NCI-H2171 (cell line): Measurements from ENCODE around the gene TPO.
"Not testable (repeated sequence)": the region's sequence is repeated elsewhere in the genome, so short reads cannot be mapped to it uniquely, and the experiment has no call there.

ENCODE experiments used
- DNase-seq: peaks from one replicate; lab custom pipeline; 2025; lab: John Stamatoyannopoulos, UW

The TPO gene

DNA sequence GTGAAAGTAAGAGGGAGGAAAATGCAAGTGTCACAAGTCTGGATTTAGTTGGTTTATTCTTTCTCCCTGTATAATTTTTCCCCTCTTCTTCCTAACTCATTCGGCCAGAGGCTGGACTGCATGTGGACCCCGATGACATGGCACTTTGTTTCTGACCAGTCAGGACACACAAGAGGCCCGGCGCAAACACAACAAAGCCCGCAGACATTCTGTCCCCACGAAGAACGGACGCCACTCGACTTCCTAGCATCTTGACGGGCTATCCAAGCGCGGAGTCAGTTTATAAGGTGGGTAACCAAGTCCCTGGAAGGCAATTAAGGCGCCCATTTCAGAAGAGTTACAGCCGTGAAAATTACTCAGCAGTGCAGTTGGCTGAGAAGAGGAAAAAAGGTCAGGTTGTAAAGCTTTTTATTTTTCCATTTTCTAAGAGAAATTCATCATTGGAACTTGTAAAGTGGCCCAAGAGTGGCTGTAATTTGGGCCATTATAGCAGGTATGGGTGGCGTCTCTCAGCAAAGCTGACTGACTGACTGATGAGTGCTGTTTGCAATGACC is at the start of gene TPO:
Gene TPO (plus strand): TSS at position 308 of the 555 bp plus-strand sequence. CDS start 946 bp downstream, outside the sequence.
- no peak for DNase-seq

DNA sequence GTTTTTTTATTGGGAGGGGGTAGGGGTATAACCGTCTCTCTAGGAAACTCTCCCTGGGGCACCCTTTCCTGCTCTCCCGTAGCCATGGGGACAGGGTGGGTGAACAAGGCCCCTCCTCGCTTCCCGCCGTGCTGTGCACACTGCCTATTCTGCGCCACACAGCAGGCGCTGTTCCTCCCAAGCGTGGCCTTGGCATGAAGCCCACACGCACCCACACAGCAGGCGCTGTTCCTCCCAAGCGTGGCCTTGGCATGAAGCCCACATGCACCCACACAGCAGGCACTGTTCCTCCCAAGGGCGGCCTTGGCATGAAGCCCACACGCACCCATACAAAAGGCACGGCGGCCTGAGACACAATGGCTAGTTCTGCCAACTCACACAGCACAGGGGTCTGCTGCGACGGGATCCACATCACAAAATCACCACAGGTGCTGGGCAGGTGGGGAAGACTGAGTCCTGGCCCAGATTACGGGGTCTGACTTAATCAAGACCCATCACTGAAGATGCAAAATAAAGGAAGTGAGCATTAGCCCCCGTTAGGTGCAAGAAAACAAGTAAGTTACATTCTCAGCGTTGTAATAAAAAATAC is 46.6 kb upstream of the TPO start:
- peak; percentile 90 for DNase-seq

DNA sequence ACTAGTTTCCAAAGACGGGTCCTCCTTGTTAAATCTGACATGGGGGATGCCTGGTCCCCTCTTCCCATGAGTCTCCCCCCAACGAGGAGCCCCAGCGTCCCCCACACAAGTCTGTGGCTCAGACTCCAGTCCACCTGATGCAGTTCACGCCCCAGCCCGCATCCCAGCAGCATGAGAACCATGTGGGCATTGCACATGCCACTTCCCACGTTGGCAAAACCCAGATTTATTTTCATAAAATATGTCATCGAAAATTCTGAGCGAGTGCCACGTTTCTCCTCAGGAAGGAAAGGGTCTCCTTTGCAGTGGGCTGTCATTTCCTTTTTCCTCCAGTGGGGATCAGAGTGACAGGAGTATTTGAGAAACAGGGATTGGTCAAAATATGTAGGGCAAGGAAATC is 45.7 kb upstream of the TPO start:
- no peak for DNase-seq

DNA sequence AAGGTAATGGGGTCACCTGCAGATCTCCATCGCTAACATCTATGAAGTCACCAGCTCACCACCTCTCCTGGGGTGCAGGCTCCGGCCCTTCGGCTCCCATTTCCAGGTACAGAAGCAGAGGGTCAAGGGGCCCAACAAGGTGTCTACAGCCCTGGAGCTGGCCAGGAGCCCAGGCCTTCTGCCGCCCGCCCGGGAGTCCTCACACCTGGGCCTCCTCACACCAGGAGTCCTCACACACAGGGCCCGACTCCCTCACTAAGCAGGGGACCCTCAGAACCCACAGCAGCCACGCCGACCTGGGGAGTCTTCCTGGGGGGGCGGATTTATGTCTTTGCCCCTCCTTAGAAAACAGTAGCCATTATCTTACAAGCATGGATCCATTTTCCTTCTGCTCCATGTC is 43.4 kb upstream of the TPO start:
- DNase-seq = no peak

DNA sequence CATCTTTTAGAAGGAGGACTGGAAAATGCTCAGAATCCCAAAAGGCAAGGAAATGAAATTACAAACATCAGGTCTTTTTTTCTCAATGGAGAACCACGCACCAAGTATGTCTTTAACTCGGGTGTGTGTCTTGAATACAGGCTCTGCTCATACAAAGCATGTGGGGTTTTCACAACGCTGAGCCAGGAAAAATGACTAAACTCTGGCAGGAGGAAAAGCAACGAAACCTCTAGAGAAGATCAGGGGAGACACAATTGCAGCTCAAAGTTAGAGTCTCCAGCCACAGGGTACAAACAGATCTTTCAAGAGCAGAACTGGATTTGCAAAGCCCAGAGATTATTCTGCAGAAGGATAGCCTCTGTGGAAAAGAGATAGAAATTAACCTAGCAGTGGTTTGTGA is 42.8 kb upstream of the TPO start:
- no peak for DNase-seq

DNA sequence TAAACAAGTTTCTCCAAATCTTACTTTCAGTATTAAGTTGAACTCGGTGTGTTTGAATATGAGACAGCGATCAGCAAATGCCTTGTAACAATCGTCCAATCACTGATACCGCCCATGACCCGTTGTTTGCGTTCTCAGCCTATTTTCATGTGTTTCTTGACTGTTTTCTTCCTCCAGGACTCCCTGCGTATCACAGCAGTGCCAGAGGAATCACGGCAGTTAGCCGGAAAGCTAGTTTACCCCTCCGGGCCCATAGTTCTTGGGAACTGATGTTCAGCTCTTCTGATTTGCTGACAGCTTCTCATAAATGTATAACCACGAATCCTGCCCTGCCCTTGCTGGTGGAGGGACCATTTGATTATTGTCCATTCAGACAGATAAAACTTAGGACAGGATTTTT is 42.2 kb upstream of the TPO start:
- no peak for DNase-seq

DNA sequence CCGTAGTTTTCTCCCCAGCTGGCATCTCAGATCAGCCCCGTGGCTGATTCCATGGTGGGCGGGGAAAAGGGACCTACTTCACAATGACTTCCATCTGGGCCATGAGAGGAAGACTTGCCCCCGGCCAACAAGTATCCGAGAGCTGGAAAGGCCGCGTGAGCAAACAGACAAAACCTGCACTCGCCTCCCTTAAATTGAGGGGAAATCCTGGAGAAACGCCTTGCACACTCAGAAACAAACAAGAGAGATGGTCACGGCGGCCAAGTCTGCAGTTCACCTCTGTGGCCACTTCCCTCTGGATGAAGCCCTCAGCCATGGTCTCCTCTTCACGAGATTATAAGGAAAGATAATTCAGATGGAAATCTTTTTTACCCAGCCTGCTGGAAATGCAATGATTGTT is 39.4 kb upstream of the TPO start:
- DNase-seq = no peak

DNA sequence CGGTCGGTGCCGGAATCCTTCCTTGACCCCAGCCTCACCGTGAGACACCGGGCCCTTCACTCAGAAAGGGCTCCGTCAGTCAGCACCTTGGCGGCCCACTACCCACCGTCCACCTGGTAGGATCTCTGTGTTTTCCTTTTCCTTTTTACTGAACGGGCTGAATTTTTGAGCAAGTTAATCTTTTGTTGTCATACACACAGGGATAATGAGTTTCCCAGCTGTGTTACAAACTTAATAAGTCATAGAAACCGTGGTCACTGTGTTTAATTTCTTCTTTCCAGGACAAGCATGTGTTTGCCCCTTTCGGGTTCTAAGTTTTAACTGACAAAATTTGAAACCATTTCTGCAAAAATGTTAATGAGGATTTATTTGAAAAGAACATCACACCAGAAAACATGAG is 39.0 kb upstream of the TPO start:
- no peak for DNase-seq

DNA sequence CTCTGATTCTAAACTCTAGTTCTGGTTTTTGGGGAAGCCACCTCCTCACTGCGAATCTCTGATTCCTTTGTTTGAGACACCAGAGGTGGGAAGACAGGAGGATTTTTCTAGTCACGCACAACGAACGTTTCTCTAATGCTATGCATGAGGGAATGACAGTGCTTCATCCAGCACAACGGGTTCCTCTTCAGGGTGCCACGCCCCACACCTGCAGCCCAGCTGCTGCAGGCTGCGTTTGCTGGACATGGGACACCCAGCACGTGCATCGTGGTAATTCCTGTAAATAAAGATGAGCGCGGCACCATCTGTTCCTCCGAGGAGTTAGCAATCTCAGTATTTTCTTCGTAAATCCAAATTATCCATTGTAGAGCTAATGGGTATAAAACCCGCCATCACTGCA is 37.5 kb upstream of the TPO start:
- DNase-seq = peak; percentile 49

DNA sequence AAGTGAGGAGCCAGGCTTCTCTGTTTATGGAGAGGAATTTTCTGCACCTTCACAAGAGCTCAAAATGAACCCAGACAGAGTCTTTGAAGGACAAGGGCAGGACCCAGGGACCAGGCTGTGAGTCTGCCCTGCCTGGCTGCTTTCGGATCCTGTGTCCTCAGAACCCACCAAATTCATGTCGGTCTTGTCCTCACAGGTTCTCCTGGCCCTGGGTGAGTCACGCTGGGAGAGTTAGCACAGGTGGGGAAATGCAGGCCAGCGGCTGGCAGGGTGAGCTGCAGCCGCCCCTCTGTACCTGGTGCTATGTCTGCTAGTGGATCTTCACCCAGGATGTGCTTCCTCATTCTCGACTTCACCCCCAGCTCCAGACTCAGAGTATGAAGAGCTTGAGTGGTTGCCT is 35.8 kb upstream of the TPO start:
- no peak for DNase-seq

DNA sequence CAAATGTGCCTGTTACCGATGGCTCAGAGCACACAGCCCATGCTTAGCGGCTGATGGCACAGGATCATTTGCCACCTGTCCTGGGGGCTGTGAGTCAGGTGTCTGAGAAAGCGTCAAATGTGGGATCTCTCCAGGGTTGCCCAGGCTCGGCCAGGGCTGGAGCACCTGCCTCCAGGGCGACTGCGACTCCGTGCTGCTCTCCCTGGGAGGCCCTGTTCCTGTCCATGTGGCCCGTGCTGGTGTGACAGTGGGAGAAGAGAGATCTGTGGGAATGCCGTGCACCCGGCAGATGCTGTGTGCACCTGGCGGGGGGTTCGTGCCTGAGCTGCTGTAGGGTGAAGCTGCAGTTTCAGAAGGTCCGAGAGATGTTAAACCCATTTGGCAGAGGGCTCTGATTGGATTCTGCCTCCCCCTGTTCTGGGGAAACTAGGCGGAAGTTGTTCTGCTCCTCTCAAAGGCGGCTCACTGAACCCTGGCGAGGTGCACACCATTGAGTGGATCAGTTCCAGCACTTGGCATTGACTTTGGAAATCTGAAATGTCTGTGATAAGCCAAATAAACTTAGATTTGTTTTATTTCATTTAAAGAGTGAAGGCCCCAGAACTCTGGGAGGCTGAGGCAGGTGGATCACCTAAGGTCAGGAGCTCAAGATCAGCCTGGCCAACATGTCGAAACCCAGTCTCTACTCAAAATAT is 34.7 kb upstream of the TPO start:
- DNase-seq = no peak

DNA sequence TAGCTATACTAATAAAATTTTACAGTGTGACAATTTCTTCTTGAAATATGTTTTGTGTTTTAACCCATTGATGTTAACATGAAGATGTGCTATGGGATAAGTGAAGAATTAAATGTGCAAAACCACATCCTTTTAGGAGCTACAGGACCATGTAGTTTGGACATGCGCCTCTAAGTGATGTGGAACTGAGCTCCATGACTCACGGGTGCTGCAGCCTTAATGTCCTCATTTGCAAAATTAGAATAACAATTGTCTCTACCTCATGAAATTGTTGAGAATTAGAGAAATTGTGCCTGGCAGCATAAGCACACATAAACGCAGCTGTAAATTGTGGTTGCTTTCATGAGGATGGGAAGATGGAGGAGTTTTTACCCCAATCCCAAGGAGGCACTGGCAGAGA is 31.6 kb upstream of the TPO start:
- DNase-seq = no peak

DNA sequence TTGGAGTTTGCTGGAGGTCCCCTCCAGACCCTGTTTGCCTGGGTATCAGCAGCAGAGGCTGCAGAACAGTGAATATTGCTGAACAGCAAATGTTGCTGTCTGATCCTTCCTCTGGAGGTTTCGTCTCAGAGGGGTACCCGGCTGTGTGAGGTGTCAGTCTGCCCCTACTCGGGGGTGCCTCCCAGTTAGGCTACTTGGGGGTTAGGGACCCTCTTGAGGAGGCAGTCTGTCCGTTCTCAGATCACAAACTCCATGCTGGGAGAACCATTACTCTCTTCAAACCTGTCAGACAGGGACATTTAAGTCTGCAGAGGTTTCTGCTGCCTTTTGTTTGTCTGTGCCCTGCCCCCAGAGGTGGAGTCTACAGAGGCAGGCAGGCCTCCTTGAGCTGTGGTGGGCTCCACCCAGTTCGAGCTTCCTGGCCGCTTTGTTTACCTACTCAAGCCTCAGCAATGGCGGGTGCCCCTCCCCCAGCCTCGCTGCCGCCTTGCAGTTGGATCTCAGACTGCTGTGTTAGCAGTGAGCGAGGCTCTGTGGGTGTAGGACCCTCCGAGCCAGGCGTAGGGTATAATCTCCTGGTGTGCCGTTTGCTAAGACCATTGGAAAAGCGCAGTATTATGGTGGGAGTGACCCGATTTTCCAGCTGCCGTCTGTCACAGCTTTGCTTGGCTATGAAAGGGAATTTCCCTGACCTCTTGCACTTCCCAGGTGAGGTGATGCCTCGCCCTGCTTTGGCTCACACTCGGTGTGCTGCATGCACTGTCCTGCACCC is 25.1 kb upstream of the TPO start:
- not testable (repeated sequence) for DNase-seq

DNA sequence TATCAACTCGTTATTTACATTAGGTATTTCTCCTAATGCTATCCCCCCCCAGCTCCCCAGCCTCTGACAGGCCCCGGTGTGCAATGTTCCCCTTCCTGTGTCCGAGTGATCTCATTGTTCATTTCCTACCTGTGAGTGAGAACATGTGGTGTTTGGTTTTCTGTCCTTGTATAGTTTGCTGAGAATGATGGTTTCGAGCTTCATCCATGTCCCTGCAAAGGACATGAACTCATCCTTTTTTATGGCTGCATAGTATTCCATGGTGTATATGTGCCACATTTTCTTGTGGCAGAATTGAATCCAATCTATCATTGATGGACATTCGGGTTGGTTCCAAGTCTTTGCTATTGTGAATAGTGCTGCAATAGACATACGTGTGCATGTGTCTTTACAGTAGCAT is 23.1 kb upstream of the TPO start:
- not testable (repeated sequence) for DNase-seq

DNA sequence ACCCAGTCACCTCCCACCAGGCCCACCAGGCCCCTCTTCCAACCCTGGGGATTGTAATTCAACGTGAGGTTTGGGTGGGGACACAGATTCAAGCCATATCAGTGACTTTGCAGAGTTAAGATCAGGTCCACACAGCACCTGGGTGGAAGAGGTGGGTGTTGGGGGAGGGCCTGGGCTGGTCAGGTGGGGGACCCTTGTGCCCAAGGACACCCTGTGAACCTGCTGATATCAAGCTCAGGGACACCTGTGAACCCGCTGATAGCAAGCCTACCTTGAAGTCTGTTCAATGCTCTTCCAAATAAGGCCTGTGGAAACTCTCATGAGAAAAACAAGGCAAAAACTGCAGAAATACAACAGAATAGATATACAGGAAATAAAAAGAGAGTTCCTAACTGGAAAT is 19.9 kb upstream of the TPO start:
- DNase-seq = no peak

DNA sequence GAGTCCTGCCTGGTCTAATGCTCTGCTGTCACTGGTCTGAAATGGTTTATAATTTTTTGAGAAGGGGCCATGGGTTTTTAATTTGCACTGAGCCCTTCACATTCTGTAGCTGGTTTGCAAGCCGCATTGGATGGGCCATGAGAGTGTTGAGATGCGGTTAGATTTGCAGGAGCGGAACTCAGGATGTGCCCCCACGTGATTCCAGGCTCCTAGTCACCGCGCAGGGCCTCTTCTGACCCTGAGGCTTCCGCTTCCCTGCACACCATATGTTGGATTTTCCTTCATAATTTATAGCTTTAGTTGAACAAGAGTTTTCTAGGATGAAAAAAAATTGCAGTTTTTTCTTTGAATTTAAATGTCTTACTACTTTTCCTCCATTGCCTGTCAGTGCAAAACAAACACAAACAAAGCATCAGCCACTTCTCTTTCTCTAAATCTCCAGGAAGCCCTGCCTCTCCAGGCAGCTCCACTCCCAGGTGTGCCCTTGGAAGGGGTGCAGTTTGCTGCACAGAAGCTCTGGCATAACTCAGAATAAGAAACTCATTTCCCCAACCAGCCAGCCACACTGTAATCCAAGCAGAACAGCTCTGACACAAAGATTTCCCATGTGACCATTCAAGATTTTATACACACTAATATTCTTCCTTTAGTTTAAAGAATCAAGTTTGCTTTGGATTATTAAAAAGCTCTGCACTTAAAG is 18.4 kb upstream of the TPO start:
- no peak for DNase-seq

DNA sequence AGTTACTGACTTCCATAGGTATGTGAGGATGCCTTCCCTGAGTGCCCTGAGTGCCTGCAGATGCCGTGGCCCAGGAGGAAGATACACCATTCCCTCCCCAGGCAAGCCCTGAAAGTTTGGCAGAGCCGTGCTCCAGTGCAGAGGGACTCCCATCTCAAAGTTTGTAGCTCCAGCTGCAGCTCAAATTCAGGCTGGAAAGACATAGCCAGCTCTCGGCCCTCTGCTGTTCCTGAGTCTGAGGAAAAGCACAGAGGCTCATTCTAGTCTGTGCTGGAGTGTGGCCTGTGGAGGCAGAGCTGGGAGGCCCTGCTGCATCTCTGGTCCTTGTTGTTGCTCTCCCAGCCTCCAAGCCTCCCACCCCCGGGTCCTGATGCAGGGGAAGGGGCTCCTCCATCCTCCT is 15.9 kb upstream of the TPO start:
- no peak for DNase-seq

DNA sequence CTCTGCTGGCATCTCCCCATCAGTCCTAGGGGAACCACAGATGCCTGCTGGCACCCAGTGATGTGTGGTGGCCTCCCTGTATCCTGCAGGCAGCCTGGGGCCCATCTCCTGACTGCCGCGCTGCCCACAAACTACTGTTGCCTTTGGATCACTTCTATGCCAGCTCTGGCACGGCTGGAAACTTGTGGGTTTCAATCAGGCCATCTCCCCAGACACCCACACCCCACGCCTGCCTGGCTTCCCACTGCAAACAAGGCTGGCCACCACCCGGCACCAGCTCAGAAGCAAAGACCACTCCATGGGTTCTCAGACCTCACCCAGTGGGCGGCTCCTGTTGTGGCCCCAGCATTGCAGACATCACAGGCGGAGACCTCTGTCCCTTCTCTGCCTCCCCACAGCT is 15.1 kb upstream of the TPO start:
- DNase-seq = no peak

DNA sequence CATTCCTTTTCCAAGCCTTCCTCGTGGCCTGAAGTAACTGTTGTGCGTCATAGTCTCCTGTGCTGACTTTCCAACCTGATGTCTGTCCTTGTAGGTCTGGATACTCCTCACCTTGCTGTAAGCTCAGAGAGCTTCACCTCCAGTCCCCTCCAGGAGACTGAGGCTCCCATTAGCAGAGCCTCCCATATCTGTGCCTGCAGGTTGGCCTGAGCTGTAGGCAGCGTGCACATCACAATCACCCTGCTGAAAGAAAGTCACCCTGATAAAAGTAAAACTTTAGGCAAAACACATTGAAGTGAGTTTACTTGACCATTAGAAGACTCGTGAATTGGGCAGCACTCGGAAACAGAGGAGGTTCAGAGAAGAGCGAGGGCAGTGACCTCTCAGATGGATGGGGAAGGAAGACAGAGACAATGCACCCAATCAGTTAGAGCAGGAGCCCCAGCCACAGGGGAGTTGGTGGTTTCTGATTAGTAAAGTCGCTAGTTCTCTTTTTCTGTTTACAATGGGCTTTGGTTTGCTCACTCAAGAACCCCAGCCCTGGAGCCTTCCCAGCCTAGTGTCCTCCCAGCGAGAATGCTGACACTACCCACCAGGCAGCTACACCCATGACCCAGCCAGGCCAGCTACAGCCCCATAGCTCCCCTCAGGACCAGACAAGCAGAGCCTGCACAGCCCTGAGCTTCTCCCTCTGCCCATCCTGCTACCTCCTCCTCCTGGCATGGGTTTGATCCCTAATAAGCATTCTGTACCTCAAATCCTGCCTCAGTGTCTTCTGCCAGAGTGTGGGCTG is 12.1 kb upstream of the TPO start:
- no peak for DNase-seq

DNA sequence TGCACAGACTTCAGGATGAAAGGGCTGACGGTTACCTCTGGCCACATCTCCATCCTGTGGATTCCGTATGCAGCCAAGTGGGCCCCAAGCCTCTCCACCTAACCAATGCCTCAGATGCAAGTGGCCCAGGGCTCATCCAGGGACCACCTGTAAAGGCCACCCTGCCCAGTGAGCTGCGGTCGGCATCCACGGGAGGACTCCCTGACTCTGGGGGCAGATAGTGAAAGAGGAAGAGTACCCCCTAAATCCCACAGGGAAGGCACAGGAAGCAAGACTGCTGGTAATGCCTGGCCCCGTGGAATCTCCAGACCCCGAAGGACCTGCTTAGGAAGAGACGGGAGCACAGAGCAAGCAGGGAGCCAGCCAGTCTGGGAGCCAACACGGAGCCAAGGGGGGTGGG is 11.2 kb upstream of the TPO start:
- no peak for DNase-seq

DNA sequence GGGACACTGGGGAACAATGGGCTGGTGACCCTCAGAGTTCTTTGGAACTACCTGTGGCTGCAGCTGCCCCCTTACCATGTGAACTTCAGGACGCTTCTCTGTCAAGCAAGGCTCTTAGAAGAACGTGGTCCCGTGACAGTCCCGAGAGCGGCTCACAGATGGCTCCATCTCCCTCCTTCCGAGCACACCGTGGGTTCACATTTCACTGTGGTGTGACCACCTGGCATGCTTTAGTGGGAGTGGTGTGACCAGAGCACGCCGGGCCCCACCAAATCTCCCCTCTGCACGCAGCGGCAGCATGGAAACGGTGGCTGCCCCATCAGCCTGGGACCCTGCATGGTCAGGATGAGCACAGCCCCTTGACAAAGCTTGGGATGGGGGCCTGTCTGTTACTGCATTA is 9.7 kb upstream of the TPO start:
- peak; percentile 35 for DNase-seq

DNA sequence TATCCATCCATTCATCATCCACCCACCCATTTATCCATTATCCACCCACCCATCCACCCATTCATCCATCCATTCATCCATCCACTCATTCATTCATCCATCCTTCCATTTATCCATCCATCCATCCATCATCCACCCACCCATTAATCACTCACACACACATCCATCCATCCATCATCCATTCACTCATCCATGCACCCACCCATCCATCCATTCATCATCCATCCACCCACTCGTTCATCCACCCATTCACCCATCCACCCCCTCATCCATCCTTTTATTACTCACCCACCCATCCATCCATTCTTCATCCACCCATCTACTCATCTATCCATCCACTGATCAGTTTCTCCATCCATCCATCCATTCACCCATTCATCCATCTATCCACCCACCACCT is 8.1 kb upstream of the TPO start:
- no peak for DNase-seq
